Gastroesophageal sphincter (tissue), 4 donors: ENCODE measurements around the gene CSMD2. TPM values are rescaled to one million over a fixed set of nuclear protein-coding genes. Genes with fewer than 3 reads are reported as not detected.

Experiments
- ATAC-seq: fragments of 150-250 bp; one replicate; pipeline ENCODE4 v1.9.1; 2016; ENCODE audit warnings: mild to moderate bottlenecking, moderate library complexity
- H3K27ac ChIP-seq, 4 donors: fragments of 200-600 bp; sonication (generic) in 3 of 4; 1 replicate in 3 of 4; 2 replicates in 1 of 4; pipeline ENCODE4 v1.5.1; 2016 to 2019
- H3K27me3 ChIP-seq: fragments of 200-600 bp; sonication (generic); one replicate; pipeline ENCODE4 v1.5.1; 2019
- H3K36me3 ChIP-seq, 2 donors: fragments of 200-600 bp; sonication (generic); one replicate each; pipeline ENCODE4 v1.5.1; 2019; ENCODE audit warnings: control low read depth in 1 of 2
- H3K4me1 ChIP-seq, 3 donors: fragments of 200-600 bp; sonication (generic); 1 replicate in 2 of 3; 2 replicates in 1 of 3; pipeline ENCODE4 v1.5.1; 2016 to 2019; ENCODE audit warnings: control low read depth in 2 of 3
- H3K4me3 ChIP-seq, 2 donors: fragments of 200-600 bp; sonication (generic); one replicate each; pipeline ENCODE4 v1.5.1; 2019; ENCODE audit warnings: mild to moderate bottlenecking in 1 of 2, moderate library complexity in 1 of 2
- H3K9me3 ChIP-seq, 3 donors: fragments of 200-600 bp; sonication (generic); one replicate each; pipeline ENCODE4 v1.5.1; 2017 to 2019; ENCODE audit warnings: control low read depth in 2 of 3
- EP300 ChIP-seq: sonication (generic); formaldehyde crosslinking; IDR thresholded peaks from one replicate; pipeline ENCODE4 v1.6.1; 2017; ENCODE audit warnings: antibody characterized with exemption, mild to moderate bottlenecking
- POLR2A ChIP-seq, 2 donors: fragments of 450-650 bp; IDR thresholded peaks; one replicate each; pipeline ENCODE4 v1.6.1; 2017; ENCODE audit warnings: antibody characterized with exemption in 2 of 2, mild to moderate bottlenecking in 2 of 2, moderate library complexity in 1 of 2
- POLR2AphosphoS5 ChIP-seq: sonication (generic); formaldehyde crosslinking; IDR thresholded peaks from one replicate; pipeline ENCODE4 v1.6.1; 2017; ENCODE audit warnings: antibody characterized with exemption
- WGBS, 2 donors: methylation state at CpG; one replicate each; pipeline ENCODE4 v1.1.5; 2018; ENCODE audit warnings: low coverage in 1 of 2; 5-methylcytosine and 5-hydroxymethylcytosine counted together
- total RNA-seq, 4 donors: library from RNA; depleted of rRNA; stranded (reverse); fragments of >200 nt; gene quantifications; one replicate each; pipeline ENCODE4 v1.1.0, GENCODE V29; 2016
- TF ChIP-seq, protein P1 (sequence below), 4 experiments: fragments of 200-600 bp in 2 of 4; fragments of 450-650 bp in 2 of 4; sonication (generic) in 1 of 4; IDR thresholded peaks; one replicate each; pipeline ENCODE4 v1.5.1; 2017 to 2019; ENCODE audit warnings: antibody characterized with exemption in 4 of 4, mild to moderate bottlenecking in 2 of 4, moderate library complexity in 2 of 4

CSMD2 gene
- total RNA-seq, 4 donors from 2014 or later: 0.22 to 2.5 (median 0.37) TPM

DNA sequence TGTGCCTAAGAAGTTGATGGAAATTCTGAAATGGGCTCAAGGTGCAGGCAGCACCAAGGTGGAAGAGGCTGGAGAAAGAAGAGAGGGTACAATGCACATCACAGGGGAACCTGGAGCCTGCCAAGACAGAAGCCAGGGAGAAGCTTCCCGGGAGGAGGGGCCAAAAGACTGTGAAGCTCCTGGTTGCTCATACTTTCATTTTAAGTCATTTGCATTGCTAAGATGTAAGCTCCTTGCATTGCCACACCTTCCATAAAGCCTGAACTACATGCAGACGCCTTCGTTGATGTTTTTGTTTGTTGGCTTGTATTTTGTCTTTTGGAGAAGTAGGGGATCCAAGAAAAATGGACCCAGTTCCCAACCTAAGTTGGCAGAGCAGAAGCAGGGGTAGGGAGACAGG is 232.2 kb downstream of the CSMD2 start:
- Histone ChIP-seq H3K4me3 (no peak overlapping the region), H3K36me3 (no peaks in the 10 kb centered on the region), H3K9me3 (no peaks in the 10 kb centered on the region), H3K27ac (no peak overlapping the region), H3K27me3 (peaks cover 47% of the 10 kb centered on the region), H3K4me1 (no peaks in the 10 kb centered on the region)
- no peak for TF ChIP-seq POLR2A (IDR thresholded peaks at IDR 0.05)
- TF ChIP-seq, protein P1, sequence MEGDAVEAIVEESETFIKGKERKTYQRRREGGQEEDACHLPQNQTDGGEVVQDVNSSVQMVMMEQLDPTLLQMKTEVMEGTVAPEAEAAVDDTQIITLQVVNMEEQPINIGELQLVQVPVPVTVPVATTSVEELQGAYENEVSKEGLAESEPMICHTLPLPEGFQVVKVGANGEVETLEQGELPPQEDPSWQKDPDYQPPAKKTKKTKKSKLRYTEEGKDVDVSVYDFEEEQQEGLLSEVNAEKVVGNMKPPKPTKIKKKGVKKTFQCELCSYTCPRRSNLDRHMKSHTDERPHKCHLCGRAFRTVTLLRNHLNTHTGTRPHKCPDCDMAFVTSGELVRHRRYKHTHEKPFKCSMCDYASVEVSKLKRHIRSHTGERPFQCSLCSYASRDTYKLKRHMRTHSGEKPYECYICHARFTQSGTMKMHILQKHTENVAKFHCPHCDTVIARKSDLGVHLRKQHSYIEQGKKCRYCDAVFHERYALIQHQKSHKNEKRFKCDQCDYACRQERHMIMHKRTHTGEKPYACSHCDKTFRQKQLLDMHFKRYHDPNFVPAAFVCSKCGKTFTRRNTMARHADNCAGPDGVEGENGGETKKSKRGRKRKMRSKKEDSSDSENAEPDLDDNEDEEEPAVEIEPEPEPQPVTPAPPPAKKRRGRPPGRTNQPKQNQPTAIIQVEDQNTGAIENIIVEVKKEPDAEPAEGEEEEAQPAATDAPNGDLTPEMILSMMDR (IDR thresholded peaks at IDR 0.05): no peak
- no peak for TF ChIP-seq EP300
- no peak for TF ChIP-seq POLR2AphosphoS5
- 63 to 78% methylated on average over 1 to 3 of the region's 3 CpGs for WGBS, 2 donors
- no peak for ATAC-seq

- no peaks in the 10 kb centered on the region for H3K9me3 ChIP-seq
- H3K36me3 ChIP-seq: no peaks in the 10 kb centered on the region
- WGBS, 2 donors: 92% methylated on average over 2 of the region's 4 CpGs; no CpG with 5 or more reads in 1 of the 2 donors
- H3K27me3 ChIP-seq: peaks cover 29% of the 10 kb centered on the region
- no peaks in the 10 kb centered on the region for H3K4me1 ChIP-seq
- TF ChIP-seq, protein P1 (IDR thresholded peaks at IDR 0.05): no peak
- TF ChIP-seq POLR2A (IDR thresholded peaks at IDR 0.05): no peak
- no peak for TF ChIP-seq POLR2AphosphoS5
- TF ChIP-seq EP300: no peak
- no peak for ATAC-seq
- H3K4me3 ChIP-seq: no peak overlapping the region
- no peak overlapping the region for H3K27ac ChIP-seq
These were observed 233.9 kb downstream of the CSMD2 start for GRCh38 chr1:33931111-33931475.

DNA sequence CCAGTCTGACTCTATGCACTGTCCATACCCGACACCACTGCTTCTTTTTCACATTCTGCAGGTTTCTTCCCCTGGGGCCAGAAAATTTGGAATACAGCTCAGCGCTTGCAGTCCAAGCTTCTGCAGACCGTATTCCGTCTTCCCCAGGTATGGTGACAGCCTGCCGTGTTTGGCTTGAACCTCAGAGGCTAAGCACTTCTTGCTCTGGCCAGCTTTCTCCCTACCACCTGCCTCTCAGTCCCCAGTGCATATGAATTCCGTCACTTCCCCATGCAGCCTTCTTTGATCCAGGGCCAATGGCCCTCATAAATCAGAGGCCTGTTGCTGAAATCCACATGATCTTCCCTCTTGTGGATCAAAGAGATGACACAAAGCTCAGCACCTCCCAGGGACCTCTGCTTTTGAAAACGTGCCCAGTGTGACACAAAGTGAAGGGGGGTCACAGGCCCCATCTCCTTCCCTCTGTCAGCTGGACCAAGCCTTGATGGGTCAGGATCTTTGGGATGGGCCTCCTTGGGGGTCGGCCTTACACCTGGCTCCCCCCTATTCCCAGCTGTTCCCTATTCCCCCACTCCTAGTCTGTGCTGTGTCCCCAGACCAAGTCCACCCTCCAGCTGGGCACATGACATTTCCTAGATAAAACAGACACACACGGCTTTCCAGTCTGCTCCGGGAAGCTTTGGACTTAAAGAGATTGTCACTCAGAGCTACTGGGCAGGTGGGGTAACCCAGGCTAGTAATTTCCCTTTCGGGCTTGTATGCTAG is 234.5 kb downstream of the CSMD2 start:
- H3K4me1 ChIP-seq: no peaks in the 10 kb centered on the region
- H3K9me3 ChIP-seq: peaks cover 0 to 5% (median 0%) of the 10 kb centered on the region in 3 donors
- H3K4me3 ChIP-seq: no peak overlapping the region
- no peak for ATAC-seq
- no peaks in the 10 kb centered on the region for H3K36me3 ChIP-seq
- TF ChIP-seq, protein P1 (IDR thresholded peaks at IDR 0.05): no peak
- no peak for TF ChIP-seq POLR2AphosphoS5
- TF ChIP-seq POLR2A (IDR thresholded peaks at IDR 0.05): no peak
- TF ChIP-seq EP300: no peak
- WGBS, 2 donors: 40 to 59% methylated on average over 3 to 5 of the region's 11 CpGs
- H3K27ac ChIP-seq: no peak overlapping the region
- H3K27me3 ChIP-seq: peaks cover 24% of the 10 kb centered on the region

GRCh38 chr1:33928251-33928650 is 236.8 kb downstream of the CSMD2 start:
- H3K36me3 ChIP-seq: no peaks in the 10 kb centered on the region
- TF ChIP-seq EP300 (no peak), POLR2A (IDR thresholded peaks at IDR 0.05) (no peak), POLR2AphosphoS5 (no peak)
- TF ChIP-seq, protein P1 (IDR thresholded peaks at IDR 0.05): no peak
- H3K27ac ChIP-seq: no peak overlapping the region
- H3K4me1 ChIP-seq: no peaks in the 10 kb centered on the region
- peaks cover 20% of the 10 kb centered on the region for H3K27me3 ChIP-seq
- ATAC-seq: no peak
- H3K9me3 ChIP-seq: peaks cover 0 to 15% (median 0%) of the 10 kb centered on the region in 3 donors
- no peak overlapping the region for H3K4me3 ChIP-seq

- no peak for ATAC-seq
- Histone ChIP-seq H3K36me3 (no peaks in the 10 kb centered on the region), H3K27ac (no peak overlapping the region), H3K4me1 (no peaks in the 10 kb centered on the region), H3K27me3 (peaks cover 20% of the 10 kb centered on the region), H3K4me3 (no peak overlapping the region), H3K9me3 (peaks cover 0 to 15% (median 0%) of the 10 kb centered on the region in 3 donors)
- TF ChIP-seq POLR2AphosphoS5 (no peak), EP300 (no peak), POLR2A (IDR thresholded peaks at IDR 0.05) (no peak)
- TF ChIP-seq, protein P1 (IDR thresholded peaks at IDR 0.05): no peak
- WGBS, 2 donors: no CpG with 5 or more reads among the region's 2 CpGs
These were observed 237.3 kb downstream of the CSMD2 start for GRCh38 chr1:33927721-33928120.
